HG03108 (cell line): Measurements from ENCODE around the gene B3GNT2.
"Not testable (repeated sequence)": the region's sequence is repeated elsewhere in the genome, so short reads cannot be mapped to it uniquely, and the experiment has no call there.

Experiments used
- ATAC-seq: cut with Tn5 transposase; IDR thresholded peaks from one replicate; pipeline ENCODE4 v1.9.1; 2021; ENCODE audit warnings: moderate library complexity; ENCODE audit not compliant: unreplicated experiment

The B3GNT2 gene

DNA sequence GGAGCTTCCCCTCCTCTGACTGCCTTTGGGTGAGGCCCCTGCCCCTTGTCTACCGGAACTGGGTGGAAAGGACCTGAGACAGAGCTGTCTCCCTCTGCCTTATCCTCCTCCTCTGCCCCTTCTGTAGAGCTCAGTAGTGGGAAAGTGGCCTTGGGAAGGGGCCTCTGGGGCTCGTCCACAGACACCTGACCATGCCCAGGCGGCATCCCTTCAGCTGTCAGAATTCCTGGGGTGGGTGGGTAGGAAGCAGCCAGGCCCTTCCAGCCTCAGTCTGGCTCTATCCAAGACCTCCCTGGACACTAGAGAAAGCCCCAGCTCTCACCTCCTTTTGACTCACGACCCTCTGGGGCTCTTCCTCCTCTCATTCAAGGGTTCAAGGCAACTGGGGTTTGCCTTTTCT lies 35.6 kb downstream of the B3GNT2 start:
- ATAC-seq, result no peak

DNA sequence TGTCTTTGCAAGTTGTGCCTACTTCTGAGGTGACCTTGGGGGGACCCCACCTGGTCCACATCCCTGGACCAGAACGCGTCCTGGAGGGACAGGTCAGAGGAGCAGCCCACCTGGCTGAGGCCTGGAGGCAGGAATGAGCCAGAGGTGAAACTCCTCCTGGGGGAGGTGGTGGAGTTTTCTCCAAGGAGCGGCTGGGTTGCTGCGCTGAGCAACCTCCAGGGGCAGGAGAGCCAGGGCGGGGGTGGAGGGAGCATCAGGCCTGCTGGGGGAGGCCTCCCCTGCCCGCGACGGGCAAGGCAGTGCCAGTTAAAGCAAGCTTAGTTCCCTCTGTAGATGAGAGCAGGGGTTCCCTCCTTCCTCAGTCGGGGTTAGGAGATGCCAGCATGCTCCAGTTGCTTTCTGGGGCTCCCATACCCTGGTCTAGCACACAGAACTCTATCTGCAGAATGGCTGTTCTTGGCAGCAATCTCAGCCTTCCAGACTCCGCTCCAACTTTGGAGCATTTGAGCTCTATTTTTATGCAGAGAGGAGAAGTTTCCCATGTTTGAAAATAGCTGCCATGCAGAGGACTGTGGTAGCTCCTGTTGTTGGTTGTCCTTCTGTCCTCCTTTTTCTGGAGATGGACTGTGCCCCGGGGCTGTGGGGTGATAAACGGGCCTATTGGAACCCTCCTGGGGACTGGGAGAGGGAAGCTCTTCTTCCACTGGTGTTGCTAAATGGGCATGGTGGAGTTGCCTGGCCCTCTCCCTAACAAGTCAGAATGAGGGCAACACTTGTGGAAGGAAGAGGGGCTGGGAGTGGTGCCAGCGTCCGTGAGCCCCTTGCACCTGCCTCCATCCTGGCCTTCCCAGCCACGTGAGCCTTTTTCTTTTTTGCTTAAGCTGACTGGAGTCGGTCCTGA lies 39.1 kb downstream of the B3GNT2 start:
- no peak for ATAC-seq

DNA sequence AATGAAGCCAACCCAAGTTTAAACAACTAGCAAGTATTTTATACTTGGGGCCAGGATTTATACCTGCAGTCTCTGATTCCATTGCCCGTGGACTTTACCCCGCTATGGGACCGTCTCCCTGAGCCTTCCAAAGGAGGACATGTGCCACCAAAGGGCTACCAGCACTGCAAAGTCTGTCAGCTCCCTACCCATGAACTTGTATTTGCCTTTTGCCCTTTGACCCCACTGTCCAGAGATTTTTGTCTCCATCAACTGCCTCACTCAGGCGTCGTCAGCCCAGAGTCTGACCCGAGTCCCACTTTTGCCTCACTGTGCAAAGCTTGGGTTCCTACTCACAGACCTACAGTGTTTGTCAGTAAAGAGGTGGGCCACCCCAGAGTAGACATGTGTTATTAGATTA lies 40.6 kb downstream of the B3GNT2 start:
- no peak for ATAC-seq

DNA sequence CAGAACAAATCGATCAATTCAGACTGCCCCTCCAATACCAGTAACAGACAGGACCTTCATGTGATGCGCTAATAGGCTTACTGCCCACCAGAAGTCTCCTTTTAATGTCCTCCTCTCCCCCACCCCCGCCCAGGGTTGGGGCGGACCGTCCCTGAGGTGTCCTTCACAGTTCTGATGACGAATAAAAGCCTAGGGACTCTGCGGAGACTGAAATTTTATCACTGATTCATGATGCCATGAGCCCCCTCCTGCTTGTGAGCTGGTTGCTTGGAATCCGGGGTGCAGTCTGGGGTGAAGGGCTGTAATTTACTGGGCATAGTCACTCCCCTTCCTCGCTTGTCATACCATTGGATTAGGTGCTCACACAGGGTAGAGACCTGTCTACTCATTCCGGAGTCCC lies 42.3 kb downstream of the B3GNT2 start:
- no peak for ATAC-seq

DNA sequence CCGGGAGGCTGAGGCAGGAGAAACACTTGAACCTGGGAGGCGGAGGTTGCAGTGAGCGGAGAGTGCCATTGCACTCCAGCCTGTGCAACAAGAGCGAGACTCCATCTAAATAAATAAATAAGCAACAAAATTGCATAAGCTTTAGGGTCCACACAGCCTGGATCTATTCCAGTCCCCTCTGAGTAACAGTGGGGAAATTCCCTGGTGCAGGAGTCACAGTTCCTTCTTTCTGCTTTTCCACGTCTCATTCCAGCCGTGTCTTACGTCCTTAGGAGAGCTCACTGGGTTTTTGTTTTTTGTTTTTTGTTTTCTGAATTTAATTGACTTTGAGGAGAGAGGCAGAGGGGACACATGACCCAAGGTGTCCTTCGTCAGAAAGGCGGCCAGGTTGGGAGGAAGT lies 44.6 kb downstream of the B3GNT2 start:
- ATAC-seq, result no peak

DNA sequence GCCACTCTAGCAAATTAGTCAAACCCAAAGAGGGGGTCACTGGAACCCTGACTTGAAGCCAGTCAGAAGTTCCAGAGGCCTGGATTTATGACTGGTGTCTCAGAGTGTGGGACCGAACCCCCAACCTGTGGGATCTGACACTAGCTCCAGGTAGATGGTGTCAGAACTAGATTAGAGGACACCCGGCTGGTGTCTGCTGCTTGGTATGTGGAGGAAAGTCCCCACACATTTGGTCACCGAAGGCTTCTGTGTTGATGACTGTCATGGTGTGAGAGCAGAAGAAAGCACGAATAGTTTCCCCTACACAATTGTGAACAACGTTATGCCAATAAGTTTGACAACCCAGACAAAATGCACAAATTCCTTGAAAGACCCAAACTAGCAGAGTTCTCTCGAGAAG lies 48.1 kb downstream of the B3GNT2 start:
- ATAC-seq, result no peak

DNA sequence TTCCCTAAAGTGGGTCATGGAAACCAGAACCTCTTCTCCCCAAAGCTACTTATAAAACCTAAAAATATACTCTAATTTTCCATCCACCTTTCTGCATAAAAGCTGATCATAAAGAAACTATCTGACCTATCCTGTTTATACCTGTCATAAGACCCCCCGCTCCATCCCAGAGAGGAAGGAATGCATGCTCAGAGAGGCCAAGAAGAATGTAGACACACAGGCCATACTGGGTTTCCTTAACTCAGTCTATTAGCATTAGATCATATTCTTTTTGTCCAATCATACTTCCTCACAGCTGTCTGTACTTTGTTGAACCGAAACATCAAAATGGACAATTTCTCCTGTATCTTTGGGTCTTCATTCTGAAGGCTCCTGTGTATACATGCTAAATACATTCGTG lies 52.3 kb downstream of the B3GNT2 start:
- no peak for ATAC-seq

DNA sequence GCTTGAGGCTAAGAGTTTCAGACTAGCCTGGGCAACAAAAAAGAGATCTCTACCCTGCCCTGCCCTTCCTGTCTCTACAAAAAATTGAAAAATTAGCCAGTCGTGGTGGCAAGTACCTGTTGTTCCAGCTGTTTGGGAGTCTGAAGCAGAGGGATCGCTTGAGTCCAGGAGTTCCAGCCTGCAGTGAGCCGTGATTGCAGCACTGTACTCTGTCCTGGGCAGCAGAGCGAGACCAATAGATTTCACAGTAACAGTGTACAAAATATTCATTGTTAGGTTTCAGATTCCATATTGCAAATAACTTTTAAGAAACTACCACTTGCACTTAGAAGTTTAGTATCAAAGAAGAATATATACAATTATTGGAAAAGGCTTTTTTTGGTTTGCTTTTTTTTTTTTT lies 54.3 kb downstream of the B3GNT2 start:
- ATAC-seq, result no peak

DNA sequence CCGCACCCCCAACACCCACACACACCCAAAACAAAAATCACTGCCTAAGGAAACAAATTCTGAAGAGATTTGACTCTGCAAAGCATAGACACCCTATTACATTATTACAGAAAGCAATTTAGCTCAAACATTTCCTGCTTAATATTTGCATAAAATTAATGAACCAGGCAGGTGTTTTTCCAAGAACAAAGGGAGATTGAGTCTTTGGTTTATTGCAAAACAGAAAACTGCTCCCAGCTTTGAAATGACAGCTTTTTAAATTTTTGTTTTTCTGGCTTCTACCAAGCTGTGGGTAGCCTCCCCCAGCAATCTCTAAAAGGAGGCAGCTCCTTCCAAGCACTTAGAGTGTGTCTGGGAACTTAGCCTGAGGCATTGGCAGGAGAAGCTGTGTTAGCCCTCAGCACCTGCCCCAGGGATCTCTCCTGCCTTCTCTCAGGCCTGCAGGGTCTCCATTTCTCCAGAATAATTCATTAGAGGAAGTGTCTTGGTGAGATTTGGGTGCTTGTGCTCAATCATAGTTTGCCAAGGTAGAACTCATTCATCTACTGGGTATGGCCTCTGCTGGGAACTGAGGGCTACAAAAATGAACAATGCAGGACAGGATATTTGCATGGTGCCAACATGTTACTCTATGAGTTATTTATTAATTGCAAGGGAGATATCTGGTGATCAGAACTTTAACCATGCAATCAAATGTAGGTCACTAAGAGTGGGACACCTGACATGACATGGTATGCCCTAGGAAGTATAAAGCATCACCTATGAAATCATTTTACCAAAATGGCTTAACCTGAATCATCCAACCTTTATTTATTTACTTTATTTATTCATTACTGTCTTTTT lies 58.7 kb downstream of the B3GNT2 start:
- no peak for ATAC-seq

DNA sequence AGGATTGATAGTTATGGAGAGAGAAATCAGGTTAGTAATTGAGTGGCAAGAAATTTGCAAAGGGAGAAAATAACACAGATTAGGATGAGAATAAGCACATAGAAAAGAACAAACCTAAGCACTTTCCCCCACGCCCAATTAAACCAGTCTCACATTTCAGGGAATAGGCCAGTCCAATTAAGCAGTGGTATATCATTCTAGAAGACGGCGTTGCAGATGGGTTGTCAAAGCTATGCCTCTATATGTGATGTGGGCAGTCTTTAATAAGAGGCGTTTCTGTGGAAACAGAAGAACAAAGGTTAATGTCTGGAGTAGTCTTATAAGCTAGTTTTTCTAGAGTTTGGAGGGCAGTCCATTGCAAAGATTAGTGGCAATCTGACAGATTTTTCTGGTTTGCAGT lies 61.6 kb downstream of the B3GNT2 start:
- no peak for ATAC-seq

DNA sequence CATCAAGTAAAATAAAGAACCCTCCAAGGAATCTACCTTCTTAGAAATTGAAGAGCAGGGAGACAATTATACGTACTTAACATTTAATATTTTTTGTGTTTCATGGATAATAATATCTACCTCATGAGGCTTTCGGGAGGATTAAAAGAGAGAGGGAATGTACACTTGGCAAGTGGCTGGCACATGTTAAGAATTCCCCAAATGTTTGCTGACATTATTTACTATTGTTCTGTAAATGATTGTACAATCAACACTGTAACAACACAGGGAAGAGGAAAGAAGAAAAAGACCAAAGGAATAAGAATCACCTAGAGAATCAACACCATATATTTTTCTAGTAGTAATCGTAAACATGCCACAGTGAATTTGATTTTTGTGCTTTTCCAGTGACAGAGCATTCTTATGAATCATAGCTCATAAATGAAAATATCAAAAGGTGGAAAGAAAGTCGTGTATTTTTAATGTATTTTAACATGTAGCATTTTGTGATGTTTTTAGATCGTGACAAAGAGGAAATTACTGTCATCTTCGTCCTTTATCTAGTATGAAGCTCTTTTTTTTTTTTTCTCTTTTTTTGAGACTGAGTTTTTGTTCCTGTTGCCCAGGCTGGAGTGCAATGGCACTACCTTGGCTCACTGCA lies 67.3 kb downstream of the B3GNT2 start:
- no peak for ATAC-seq

DNA sequence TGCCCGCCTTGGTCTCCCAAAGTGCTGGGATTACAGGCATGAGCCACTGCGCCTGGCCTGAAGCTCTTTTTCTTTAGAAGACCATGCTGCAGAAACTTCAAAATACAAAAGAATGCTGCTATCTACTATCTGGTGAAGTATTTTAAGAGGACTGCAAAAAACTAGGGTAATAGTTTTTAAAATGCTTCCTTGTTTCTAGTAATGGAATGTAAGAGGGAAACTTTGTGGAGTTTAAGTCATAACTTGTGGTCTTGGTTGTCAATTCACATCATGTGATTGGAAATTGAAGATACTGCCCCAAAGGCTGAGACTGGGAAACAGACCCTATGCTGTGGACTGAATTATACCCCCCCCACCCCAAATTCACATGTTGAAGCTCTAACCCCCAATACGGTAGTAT lies 68.3 kb downstream of the B3GNT2 start:
- ATAC-seq, result no peak

DNA sequence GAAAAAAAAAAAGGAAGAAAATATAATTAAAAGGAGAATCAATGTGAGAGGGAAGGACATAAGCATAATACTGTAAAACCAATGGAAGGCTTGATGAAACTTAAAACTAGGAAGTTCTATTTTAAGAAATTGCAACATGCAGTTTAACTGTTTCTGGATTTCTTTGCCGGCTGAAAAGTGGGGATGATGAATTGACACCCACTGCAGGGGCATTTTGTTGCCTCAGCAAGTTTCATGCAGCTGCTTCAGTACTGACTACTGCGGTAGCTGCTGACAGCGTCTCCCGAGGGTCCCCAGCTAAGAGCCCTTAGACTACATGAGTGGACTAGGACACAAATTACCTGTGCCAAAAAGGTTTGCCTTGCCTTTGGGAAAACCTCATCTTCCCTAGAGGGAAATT lies 69.2 kb downstream of the B3GNT2 start:
- no peak for ATAC-seq

DNA sequence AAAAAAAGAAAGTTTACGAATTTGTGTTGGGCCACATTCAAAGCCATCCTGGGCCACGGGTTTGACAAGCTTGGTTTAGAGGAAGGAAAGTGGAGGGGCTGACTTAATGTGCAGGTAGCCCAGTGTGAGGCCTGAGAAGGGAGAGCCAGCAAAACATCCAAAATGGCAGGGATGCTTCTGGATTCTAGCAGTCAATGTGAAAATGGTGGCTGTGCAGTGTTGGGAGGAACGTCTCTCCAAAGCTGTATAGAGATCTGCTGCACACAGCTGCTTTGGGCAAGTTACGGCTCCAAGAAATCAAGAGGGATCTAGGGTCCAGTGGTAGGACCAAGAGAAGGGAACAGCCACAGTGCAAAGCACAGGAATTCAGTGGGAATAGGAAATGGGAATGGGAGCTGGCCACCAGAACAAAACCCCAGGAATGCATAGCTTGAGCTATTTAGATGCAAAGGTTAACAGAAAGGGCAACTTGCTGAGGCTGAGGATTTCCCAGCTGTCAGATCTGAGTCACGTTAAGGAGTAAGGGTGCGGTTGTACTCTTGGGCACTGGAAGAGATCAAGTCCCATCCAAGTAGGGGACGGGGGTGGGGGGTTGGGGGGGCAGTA lies 70.6 kb downstream of the B3GNT2 start:
- no peak for ATAC-seq

DNA sequence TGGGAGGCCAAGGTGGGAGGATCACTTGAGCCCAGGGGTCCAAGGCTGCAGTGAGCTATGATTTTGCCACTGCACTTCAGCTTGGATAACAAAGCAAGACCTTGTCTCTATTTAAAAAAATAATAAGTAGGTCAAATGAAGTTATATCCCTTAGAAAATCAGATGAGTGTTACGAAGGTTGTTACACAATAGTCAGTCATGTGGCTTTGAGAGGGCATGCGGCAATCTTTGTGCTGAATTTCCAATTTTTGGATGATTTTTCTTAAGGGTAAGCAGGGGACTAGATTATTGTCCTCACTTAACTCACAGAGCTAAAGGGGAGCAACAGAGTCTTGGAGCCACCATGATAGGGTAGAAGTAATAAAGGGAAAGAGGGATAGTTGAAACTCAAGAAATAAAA lies 71.8 kb downstream of the B3GNT2 start:
- no peak for ATAC-seq

DNA sequence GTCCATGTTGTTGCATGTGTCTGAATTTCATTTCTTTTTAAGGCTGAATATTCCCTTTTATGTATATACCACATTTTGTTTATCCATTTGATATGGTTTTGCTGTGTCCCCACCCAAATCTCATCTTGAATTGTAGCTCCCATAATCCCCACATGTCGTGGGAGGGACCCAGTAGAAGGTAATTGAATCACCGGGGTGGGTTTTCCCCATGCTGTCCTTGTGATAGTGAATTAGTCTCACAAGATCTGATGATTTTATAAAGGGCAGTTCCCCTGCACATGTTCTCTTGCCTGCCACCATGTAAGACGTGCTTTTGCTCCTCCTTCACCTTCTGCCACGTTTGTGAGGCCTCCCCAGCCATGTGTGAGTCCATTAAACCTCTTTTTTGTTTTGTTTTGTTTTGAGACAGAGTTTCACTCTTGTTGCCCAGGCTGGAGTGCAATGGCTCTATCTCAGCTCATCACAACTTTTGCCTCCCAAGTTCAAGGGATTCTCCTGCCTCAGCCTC lies 72.8 kb downstream of the B3GNT2 start:
- ATAC-seq, result not testable (repeated sequence)

DNA sequence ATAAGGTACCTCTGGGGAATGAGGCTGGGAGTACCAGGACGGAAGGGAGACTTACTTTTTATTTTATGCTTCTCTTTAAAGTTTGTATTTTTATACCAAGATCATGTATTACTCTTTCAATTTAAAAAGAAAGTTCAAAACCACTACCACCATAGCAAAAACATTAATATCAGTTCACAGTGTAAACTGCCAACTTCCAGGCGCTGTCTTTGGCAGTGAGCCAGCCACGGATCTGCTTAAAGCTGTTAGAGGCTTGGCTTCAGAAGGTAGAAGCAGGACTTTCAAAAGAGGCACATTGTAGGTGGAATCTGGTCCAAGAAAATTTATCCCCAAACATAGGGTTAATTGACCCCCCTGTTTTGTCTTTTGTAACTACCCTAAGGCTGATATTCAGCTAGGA lies 74.8 kb downstream of the B3GNT2 start:
- ATAC-seq, result no peak
